ENCODE data around the gene DHCR24.
"Not testable (repeated sequence)": the region's sequence is repeated elsewhere in the genome, so short reads cannot be mapped to it uniquely, and the experiment has no call there.

Gene DHCR24

DNA sequence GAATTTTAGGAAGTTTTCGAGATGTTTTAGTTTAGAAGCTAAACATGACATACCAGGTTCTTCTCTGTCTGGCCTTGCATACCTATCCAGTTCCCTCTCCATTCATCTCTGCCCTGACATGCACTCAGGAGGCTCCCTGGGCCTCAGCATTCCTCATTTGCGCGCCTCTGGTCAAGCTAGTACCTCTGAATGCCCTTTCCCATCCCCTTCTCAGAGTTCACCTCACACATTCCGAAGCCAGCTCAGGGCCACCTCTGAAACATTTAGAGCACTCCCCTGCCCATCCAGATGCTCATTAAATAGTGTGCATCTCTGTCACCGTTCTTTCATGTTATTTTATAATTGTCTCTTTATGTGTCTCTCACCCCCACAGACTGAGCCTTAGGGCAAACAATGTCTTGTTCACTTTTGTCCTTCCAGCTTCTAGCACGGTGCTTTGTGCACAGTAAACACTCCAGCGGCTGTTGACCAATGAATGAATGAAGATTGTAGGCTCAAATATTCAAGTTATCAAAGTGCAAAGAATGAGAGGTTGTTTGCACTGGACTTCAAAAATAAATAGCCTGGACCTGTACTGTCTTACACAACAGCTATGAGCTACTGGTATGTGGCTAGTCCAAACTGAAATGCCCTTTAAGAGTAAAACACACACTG lies 1.2 kb upstream of the DHCR24 start:
- no peak for DNase-seq (ENCODE audit: low spot score)

DNA sequence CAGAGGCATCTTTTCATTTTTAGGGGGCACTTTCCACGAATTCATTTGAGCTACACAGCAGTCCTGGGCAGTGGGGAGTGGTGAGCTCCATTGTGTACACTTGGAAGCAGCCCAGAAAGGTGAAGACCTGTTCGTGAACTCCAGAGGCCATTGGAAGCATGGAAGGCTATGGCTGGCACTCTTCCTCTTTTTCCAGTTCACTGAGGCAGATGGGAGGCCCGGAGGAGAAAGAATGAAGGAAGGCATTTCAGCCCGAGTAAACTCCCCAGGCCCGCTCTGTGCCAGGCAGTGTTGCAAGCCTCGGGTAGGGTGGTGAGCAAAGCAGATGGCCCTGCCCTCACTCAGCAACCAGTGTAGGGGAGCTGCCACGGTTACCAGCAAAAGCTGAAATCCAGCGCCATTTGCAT lies 673 bp upstream of the DHCR24 start:
- no peak for DNase-seq (ENCODE audit: low spot score)

DNA sequence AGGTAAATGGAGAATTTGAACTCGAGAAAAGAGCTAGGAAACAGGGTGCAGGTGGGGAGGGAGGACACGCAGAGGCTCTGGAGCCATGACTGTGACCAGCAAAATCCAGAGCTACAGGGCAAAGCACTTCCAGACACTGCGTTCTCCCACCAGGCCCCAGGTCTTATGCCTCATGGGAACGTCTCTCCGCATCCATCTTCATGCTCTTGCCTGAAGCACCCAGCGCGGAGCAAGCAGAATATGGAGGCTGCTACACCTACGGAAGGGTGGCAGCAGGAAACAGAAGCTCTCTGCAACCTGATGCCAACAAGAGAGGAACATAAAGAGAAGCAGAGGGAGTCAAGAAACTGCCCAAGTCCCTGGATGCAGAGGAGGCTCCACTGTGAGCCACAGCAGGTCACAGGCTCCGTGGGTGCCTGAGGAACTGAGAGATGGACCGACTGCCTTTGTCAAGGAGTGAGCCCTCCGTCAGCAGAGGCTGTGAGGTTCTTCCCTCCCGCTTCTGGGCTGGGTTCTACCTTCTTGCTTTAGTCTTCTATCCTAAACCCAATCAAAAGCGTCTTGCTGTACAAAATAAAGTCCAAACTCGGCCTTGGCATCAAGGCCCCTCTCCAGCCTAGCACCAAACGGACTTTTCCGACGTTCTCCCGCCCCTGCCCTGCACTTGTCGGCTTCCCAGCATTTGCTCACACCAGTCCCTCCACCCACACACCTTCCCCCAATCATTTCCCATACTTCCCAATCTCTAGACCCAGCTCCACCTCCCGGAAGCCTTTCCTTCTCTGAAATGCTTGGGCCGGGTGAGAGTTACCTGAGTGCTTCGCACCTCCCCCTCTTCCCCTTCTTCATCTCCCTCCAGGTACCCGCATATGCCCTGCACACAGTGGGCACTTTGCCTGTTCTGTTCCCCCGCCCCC lies 930 bp downstream of the DHCR24 start:
- peak; percentile 50 for DNase-seq (ENCODE audit: low spot score)

GRCh38 chr1:54885237-54885679 lies 1.7 kb downstream of the DHCR24 start:
- no peak for DNase-seq (ENCODE audit: low spot score)

- no peak for DNase-seq (ENCODE audit: low spot score)
Measured at GRCh38 chr1:54884768-54885167, 2.2 kb downstream of the DHCR24 start.

- DNase-seq (ENCODE audit: low spot score), result no peak
Measured at GRCh38 chr1:54884135-54884586, 2.8 kb downstream of the DHCR24 start.

DNA sequence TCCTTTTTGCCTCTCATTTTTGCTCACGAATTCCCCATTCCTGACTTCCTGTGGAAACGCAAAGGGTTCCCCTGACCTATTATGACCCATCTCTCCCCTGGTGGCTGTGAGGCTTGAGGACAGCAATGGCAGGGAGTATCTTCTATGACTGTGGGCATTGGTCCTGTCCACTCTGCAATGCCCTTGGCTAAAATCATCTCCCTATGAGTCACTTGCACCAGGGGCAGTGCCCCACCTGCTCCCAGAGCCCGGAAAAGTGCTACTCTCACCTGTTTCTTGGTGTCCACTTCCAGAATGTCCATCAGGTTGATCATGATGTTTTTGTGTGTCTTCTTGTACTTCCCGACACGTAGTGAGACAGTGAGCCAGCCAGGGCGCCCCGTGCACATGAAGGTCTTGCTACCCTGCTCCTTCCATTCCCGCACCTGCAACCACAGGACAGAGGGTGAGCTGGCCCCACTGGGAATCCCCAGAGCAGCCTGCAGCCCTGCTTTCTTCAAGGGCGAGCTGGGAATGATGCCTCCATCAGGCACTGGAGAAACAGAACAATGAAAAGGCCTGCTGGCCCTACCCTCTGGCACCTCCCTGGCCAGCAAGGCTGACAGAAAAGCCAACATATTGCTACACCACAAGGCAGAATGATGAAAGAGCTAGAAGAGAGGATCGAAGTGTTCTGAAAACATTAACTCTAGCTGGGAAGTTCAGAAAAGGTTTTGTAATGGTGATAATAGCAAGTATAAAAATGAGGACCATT lies 3.5 kb downstream of the DHCR24 start:
- DNase-seq (ENCODE audit: low spot score), result no peak

DNA sequence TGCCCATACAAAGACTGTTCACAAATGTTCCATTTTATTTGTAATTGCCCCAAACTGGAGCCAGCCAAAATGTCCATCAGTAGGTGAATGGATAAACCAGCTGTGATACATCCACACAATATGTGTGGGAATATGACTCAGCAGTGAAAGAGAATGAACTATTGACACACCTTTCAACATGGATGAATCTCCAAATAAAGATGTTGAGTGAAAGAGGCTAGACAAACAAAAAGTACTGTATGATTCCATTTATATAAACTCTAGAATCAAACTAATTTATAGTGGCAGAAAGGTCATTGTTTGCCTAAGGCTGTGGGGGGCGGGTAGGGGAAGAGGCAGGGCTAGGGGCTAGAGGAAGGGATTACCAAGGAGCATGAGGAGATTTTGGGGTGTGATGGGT lies 4.5 kb downstream of the DHCR24 start:
- DNase-seq (ENCODE audit: low spot score), result no peak

GRCh38 chr1:54881604-54882003 lies 5.4 kb downstream of the DHCR24 start:
- not testable (repeated sequence) for DNase-seq (ENCODE audit: low spot score)

DNA sequence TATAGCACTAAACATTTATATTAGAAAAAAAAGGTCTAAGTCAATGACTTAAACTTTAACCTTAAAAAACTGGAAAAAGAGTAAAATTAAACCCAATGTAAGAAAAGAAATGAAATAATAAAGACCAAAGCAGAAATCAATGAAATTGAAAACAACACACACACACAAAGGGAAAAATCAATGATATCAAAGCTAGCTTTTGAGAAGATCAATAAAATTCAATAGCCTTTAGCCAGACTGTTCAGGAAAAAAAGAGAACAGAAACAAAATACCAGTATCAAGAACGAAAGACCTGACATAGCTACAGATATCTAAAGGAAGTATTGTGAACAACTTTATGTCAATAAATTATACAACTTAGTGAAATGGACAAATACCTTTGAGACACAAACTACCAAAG lies 7.1 kb downstream of the DHCR24 start:
- no peak for DNase-seq (ENCODE audit: low spot score)

DNA sequence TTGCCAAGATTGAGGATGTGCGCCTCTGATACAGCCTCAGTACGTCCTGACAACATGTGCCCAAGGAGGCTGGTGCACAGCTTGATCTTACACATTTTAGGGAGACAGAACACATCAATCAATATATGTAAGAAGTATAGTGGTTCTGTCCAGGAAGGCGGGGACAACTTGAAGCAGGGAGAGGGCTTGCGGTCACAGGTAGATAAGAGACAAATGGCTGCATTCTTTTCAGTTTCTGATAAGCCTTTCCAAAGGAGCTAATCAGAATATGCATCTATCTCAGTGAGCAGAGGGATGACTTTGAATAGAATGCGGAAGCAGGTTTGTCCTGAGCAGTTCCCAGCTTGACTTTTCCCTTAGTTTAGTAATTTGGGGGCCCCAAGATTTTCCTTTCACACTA lies 10.2 kb downstream of the DHCR24 start:
- no peak for DNase-seq (ENCODE audit: low spot score)

GRCh38 chr1:54875000-54875399 lies 12.0 kb downstream of the DHCR24 start:
- DNase-seq (ENCODE audit: low spot score), result no peak

GRCh38 chr1:54874079-54874830 lies 12.7 kb downstream of the DHCR24 start:
- no peak for DNase-seq (ENCODE audit: low spot score)

- DNase-seq (ENCODE audit: low spot score), result no peak
Measured at GRCh38 chr1:54872036-54872331, 15.0 kb downstream of the DHCR24 start.

- no peak for DNase-seq (ENCODE audit: low spot score)
Measured at GRCh38 chr1:54871275-54872035, 15.5 kb downstream of the DHCR24 start.

- no peak for DNase-seq (ENCODE audit: low spot score)
Measured at GRCh38 chr1:54870869-54871268, 16.1 kb downstream of the DHCR24 start.

DNA sequence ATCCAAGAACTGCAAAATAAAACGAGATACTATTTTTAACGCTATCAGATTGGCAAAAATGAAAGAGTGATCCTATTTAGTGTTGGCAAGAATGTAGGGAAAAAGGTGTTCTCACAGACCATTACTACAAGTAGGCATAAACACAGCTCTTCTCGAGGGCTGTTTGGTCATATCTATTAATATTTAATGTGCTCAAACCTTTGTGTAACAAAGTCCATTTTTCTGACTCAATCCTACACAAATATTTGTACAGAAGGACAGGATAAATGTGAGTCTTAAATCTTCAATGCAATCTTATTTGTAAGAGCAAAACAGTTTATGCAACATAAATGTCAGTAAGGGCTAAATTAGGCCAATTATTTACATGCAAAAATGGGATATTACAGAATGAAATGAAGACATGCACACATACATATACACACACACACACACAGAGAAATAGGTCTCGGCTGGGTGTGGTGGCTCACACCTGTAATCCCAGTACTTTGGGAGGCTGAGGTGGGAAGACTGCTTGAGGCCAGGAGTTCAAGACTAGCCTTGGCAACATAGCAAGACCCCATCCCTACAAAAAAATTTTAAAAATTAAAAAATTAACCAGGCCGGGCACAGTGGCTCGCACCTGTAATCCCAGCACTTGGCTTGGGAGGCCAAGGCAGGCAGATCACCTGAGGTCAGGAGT lies 17.7 kb downstream of the DHCR24 start:
- no peak for DNase-seq (ENCODE audit: low spot score)

DNA sequence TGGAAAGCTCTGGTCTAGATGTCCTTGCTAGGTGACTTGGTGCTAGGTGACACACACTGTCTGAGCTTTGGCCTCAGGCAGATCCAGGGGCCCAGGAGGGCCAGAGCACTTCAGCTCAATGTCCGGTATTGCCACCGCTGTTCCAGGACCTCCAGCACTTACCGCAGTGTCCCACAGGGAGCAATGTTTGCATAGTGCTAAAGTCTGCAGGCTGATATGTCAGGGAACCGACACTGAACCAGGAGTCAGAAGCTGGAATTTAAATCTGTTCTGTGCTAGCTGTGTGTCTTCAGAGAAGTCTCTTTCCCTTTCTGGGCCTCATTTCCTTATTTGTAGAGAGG lies 19.3 kb downstream of the DHCR24 start:
- no peak for DNase-seq (ENCODE audit: low spot score)

GRCh38 chr1:54866801-54867716 lies 19.9 kb downstream of the DHCR24 start:
- DNase-seq (ENCODE audit: low spot score), result no peak
